COR-L47 (cell line): ENCODE data around the gene SLCO4A1.

Experiments used
- DNase-seq: peaks from one replicate; lab custom pipeline; 2025; lab: John Stamatoyannopoulos, UW

The SLCO4A1 gene

DNA sequence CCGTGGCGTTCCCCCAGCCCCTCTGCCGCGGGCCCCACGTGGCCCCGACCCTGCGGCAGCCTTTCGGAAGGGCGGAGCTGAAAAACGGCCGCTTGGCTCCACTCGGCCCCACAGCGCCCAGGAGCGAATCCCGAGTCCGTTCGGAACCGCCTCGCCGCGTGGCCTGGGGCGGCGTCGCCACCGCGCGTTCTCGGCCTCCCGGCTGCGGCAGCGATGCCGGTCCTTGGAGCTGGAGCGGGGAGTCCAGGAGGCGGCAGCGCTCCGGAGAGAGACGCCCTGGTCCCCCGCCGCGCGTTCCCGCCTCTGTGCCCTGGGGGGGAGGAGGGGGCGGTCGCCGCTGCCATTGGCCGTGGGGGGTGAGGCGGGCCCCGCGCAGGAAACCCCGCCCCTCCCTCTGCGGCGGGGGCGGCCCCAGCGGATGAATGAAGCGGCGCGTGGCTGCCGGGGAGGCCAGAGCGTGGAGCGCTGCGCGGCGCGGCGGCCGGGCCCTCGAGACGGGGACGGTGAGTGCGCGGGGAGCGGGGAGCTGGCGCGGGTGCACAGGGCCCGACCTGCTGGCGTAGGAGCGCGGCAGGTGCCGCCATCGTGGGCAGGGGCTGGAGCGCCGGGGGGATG is at the start of gene SLCO4A1:
SLCO4A1 (plus strand) TSS at position 453 of the 615 bp plus-strand sequence. CDS start 13,952 bp downstream, outside the sequence.
- DNase-seq, result peak; percentile 90

GRCh38 chr20:62592506-62593177 is 49.7 kb upstream of the SLCO4A1 start:
- no peak for DNase-seq

GRCh38 chr20:62593616-62594015 is 48.7 kb upstream of the SLCO4A1 start:
- DNase-seq, result no peak

- no peak for DNase-seq
Measured at GRCh38 chr20:62595069-62595468, 47.2 kb upstream of the SLCO4A1 start.

GRCh38 chr20:62595491-62595890 is 46.8 kb upstream of the SLCO4A1 start:
- DNase-seq, result peak; percentile 18

DNA sequence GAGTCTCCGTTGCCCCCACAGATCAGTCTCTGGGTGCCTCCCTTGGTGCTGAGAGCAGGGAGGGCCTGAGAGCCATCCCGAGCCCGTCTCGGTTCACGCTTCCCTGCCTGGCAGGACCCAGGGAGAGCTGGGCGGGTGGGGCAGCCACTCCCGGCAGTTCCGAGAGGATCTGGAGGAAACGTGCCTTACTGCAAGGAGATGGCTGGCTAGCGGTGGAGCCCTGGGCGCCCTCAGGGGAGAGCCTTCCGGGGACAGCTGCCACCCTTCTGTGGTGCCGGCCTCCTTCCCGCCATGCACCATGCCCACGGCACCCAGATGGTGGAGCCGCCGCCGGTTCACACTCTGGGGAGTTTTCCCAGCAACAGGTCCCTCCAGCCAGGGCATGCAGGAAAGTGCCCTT is 45.8 kb upstream of the SLCO4A1 start:
- no peak for DNase-seq

DNA sequence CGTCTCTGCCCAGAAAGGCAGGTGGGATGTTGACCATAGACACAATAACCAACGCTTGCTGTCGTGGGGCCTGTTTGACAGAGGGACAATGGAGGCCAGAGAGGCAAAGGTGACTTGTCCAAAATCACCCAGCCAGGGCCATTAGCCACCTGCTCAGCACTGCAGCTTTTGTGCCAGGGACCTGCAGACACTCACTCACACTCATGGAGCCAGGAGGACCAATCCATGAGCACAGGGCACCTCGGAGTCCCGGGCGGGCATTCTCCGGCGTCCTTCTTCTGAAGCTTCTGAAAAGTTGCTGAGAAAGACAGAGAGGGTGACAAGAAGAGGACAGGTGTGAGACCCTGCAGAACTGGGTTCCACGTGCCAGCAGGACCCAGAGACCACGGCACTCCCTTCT is 45.4 kb upstream of the SLCO4A1 start:
- DNase-seq, result no peak

GRCh38 chr20:62597416-62598115 is 44.7 kb upstream of the SLCO4A1 start:
- no peak for DNase-seq

DNA sequence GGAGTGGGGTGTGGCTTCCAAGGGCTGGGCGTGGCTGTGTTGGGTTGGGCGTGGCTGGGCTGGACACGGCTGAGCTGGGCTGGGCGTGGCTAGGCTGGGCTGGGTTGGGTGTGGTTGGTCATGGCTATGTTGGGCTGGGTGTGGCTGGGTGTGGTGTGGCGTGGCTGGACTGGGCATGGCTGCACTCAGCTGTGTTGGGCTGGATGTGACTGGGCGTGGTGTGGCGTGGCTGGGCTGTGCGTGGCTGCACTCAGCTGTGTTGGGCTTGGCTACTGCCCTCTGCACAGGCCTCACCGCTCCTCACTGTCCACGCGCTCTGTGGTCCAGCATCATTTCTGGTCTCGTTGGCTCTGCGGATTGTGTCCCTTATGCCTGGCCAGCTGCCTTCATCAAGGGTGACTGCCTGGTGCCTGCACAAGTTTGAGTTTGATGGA is 43.5 kb upstream of the SLCO4A1 start:
- DNase-seq, result no peak

DNA sequence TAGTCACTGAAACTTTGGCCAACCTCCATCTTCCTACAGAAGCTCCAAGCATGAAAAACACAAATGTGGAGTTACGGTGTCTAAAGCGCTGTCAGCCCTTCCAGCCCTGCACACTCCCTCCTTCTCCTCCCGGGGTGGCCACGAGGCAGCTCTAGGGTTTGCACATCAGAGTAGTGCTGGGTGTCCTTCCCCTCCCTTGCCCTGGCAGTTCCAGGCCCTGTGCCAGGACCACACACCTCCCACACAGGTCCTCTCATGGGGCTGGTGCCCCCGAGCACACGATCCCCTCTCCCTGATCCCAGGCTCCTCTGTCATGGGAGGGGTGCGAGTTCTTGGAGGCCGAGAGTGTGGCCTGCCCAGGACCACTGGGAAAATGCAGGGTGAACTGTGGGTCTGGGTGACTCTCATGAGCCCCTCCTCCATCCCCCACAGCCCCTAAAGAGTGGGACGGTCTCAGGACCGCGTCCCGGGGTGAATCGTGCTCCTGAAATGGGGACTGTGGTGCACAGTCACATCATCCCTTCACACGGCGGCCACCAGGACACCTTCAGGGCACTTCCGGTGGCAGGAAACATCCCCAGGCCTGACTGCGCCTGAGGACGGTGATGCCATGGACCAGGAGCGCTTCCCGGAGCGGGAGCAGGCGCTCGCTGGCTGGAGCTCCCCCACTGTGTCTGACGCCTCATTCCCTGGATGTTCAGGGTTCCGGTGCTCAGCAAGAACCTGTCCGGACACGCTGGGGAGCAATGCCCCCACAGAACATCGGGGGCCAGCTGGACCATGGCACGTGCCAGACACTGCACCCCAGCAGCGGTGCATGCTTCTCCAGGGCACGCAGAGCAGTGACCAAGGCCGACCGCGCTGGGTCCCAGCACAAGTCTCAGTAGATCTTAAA is 42.8 kb upstream of the SLCO4A1 start:
- no peak for DNase-seq

- no peak for DNase-seq
Measured at GRCh38 chr20:62601172-62601571, 41.1 kb upstream of the SLCO4A1 start.

DNA sequence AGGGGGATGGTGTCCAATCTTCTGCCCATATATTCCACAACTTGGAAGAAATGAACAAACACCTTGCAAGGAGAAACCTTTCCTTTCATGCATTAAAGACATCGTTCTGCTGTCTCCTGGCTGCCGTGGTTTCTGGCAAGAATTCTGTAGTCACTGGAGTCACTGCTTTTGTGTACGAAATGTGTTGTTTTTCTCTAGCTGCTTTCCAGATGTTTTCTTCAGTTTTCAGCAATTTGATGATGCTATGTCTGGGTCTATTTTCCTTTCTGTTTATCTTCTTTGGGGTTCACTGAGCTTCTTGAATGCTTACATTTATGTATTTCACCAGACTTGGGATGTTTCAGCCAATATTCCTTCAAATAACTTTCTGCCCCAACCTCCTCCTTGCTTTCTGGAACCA is 40.6 kb upstream of the SLCO4A1 start:
- DNase-seq, result no peak

DNA sequence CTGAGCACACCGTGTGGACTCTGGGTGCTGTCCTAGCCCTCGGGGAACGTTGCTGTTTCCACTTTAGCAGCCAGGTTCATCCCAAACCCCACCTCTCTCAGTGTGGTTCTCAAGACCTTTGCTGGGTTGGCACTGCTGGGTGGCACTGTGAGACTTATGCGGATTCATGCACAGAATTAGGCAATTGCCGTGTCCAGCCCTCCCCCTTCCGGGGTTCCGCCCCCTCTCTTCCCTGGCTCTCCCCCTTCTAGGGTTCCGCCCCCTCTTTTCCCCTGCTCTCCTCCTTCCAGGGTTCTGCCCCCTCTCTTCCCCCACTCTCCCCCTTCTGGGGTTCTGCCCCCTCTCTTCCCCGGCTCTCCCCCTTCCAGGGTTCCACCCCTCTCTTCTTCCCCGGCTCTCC is 39.8 kb upstream of the SLCO4A1 start:
- no peak for DNase-seq

GRCh38 chr20:62603021-62603906 is 39.0 kb upstream of the SLCO4A1 start:
- DNase-seq, result peak; percentile 94

DNA sequence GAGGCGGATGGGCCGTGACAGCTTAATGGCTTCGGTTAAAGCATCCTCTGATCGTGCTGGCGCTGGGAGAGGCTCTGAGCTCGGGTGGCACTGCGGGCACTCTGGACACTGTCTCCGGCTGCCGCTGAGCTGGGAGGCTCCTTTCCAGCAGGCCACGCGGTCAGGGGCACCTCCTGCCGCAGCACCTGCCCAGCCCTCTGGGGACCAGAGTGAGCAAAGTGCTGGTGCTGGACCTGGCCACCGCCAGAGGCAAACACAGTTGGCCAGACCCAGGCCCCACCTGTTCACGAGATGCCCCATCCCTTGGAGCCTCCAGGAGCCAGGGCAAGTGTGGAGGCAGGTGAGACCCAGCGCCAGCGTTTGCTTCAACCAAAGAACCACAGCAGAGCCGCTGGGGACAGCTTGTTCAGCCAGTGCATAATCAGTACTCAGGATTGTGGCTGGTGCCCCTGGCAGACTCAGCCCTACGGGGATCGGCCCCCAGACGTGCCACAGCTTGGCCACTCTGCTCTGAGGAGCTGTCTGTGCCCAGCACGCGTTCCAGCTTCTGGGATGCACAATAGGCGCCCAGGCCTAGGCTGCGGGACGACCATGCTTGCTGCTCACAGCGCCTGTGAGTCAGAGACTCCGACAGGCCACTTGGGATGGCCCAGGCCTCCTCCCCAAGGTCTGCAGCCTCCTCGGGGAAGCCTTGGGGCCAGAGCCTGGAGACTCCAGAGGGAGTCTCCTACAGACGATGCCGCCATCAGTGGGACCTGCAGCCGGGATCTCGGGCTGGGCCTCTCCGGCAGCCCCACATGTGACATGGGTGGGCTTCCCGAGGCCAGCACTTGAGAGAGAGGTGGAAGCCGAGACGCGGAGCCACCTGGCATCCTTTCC is 38.2 kb upstream of the SLCO4A1 start:
- DNase-seq, result no peak

DNA sequence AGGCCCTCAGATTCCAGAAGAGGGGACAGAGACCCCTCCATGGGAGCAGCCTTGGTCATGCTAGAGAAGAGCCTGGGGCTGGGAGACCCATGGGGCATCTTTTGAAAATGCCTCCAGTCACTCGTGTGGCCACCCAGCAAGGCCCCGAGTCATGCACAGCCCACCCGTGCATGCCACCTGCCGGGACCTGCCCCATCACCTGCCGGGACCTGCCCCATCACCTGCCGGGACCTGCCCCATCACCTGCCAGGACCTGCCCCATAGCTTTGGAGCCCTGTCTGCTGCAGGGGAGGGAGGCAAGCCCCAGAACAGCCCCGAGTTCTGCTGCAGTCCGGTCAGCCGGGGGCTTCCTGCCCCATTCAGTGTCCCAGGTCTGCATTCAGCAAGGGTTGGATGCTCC is 37.5 kb upstream of the SLCO4A1 start:
- no peak for DNase-seq

DNA sequence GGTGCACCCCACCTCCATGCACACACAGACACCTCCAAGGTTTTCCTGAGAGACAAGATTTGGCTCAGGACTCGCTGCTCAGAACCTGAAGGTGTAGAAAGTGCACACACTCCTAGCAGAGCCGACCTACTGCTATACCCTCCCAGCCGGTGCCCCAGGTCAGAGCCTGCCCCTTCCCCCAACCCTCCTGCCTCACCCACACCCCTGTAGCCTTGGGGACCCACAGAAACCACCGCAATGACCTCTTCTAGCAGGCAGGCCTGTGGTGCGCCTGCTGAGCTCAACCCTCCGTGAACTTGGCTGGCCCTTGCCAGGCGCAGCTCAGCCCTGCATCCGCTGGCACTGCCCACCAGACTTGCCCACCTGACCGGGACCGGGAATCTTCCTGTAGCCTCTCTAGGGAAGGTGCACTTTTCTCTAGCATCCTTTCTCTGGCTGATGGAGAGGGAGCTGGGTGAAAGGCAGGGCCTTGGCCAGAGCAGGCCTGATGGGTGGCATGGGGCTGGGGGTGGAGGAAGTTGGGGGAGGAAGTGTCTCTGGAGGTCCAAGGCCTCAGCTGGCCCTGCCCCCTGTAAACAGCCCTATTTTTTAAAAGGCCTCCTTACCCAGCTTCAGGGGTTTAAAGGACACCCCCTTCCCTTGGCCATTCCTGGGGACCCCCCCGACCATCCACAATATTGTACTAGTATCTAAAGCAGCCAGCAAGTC is 36.9 kb upstream of the SLCO4A1 start:
- no peak for DNase-seq

DNA sequence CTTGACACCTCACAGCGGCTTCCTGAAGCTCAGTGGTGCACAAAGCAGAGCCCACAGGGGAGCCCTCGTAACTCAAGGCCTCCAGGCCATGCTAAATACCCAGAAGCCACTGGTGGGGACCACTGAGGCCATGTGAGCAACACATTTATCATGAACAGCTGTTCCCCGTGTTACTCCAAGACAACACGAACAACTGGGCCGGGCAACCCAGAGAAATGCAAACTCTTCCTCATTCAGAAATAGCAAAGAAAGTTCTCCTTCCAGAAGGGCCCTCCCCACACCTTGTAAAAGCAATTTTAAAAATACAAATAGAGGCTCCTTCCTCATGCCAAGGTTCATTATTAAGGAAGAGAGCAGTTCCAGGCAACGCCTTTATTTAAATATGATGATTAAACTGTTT is 36.3 kb upstream of the SLCO4A1 start:
- no peak for DNase-seq

GRCh38 chr20:62606551-62607201 is 35.6 kb upstream of the SLCO4A1 start:
- DNase-seq, result peak; percentile 79
